DMS 273 treated with DMSO at 0.1 percent for 48 hours (cell line): ENCODE data around the gene APP.

Experiments used
- DNase-seq: peaks from one replicate; lab custom pipeline; 2025; lab: John Stamatoyannopoulos, UW

Gene APP

GRCh38 chr21:25863747-25864146 lies 306.8 kb downstream of the APP start:
- DNase-seq: no peak

GRCh38 chr21:25863031-25863430 lies 307.5 kb downstream of the APP start:
- no peak for DNase-seq

- no peak for DNase-seq
Measured at GRCh38 chr21:25862596-25862995, 308.0 kb downstream of the APP start.

- no peak for DNase-seq
Measured at GRCh38 chr21:25862112-25862511, 308.5 kb downstream of the APP start.

GRCh38 chr21:25859235-25859929 lies 311.2 kb downstream of the APP start:
- DNase-seq: no peak

- no peak for DNase-seq
Measured at GRCh38 chr21:25858325-25858724, 312.2 kb downstream of the APP start.

GRCh38 chr21:25857308-25858074 lies 313.1 kb downstream of the APP start:
- DNase-seq: no peak

GRCh38 chr21:25855576-25855975 lies 315.0 kb downstream of the APP start:
- no peak for DNase-seq

- DNase-seq: peak; percentile 4
Measured at GRCh38 chr21:25850126-25850842, 320.3 kb downstream of the APP start.

- DNase-seq: no peak
Measured at GRCh38 chr21:25848309-25848708, 322.3 kb downstream of the APP start.

- no peak for DNase-seq
Measured at GRCh38 chr21:25845729-25846256, 324.8 kb downstream of the APP start.

- DNase-seq: no peak
Measured at GRCh38 chr21:25842925-25843324, 327.6 kb downstream of the APP start.

GRCh38 chr21:25838809-25839208 lies 331.8 kb downstream of the APP start:
- no peak for DNase-seq

- no peak for DNase-seq
Measured at GRCh38 chr21:25837533-25838265, 332.9 kb downstream of the APP start.

GRCh38 chr21:25836396-25836795 lies 334.2 kb downstream of the APP start:
- DNase-seq: no peak

- no peak for DNase-seq
Measured at GRCh38 chr21:25834381-25834780, 336.2 kb downstream of the APP start.

- DNase-seq: no peak
Measured at GRCh38 chr21:25831300-25831960, 339.1 kb downstream of the APP start.
